ENCODE data around the gene MCM3AP.

MCM3AP gene

GRCh38 chr21:46211376-46211775, 74.0 kb downstream of the MCM3AP start:
- H3F3A ChIP-seq (ENCODE audit: insufficient read depth), result no peaks in the 10 kb centered on the region
- no peaks in the 10 kb centered on the region for H4K20me1 ChIP-seq (ENCODE audit: low read depth, low read length)
- TF ChIP-seq, protein P1, sequence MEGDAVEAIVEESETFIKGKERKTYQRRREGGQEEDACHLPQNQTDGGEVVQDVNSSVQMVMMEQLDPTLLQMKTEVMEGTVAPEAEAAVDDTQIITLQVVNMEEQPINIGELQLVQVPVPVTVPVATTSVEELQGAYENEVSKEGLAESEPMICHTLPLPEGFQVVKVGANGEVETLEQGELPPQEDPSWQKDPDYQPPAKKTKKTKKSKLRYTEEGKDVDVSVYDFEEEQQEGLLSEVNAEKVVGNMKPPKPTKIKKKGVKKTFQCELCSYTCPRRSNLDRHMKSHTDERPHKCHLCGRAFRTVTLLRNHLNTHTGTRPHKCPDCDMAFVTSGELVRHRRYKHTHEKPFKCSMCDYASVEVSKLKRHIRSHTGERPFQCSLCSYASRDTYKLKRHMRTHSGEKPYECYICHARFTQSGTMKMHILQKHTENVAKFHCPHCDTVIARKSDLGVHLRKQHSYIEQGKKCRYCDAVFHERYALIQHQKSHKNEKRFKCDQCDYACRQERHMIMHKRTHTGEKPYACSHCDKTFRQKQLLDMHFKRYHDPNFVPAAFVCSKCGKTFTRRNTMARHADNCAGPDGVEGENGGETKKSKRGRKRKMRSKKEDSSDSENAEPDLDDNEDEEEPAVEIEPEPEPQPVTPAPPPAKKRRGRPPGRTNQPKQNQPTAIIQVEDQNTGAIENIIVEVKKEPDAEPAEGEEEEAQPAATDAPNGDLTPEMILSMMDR (IDR thresholded peaks at IDR 0.05; ENCODE audit: insufficient read depth, low read length, poor library complexity, severe bottlenecking), result no peak
- TF ChIP-seq EZH2phosphoT487 (conservative IDR thresholded peaks at IDR 0.05; ENCODE audit: low read length), result no peak
- no peak overlapping the region for H2AFZ ChIP-seq (ENCODE audit: low read depth, low read length, severe bottlenecking)
- H3K36me3 ChIP-seq (ENCODE audit: low read length), result no peaks in the 10 kb centered on the region
- no peak overlapping the region for H3K4me2 ChIP-seq (ENCODE audit: low read depth, low read length, poor library complexity, severe bottlenecking)
- no peak overlapping the region for H3K9ac ChIP-seq (ENCODE audit: low read length)
- no peaks in the 10 kb centered on the region for H3K79me2 ChIP-seq (ENCODE audit: insufficient read depth, low read length)
- H3K27ac ChIP-seq (ENCODE audit: low read depth, low read length), result no peak overlapping the region
- no peaks in the 10 kb centered on the region for H3K27me3 ChIP-seq (ENCODE audit: low read length)
- no peak overlapping the region for H3K4me3 ChIP-seq (ENCODE audit: insufficient read depth, low read length, poor library complexity, severe bottlenecking)
- no peaks in the 10 kb centered on the region for H3K9me3 ChIP-seq (ENCODE audit: insufficient read depth, low read length)
- no peaks in the 10 kb centered on the region for H3K9me2 ChIP-seq (replicated peaks; ENCODE audit: insufficient read depth, low read length)

DNA sequence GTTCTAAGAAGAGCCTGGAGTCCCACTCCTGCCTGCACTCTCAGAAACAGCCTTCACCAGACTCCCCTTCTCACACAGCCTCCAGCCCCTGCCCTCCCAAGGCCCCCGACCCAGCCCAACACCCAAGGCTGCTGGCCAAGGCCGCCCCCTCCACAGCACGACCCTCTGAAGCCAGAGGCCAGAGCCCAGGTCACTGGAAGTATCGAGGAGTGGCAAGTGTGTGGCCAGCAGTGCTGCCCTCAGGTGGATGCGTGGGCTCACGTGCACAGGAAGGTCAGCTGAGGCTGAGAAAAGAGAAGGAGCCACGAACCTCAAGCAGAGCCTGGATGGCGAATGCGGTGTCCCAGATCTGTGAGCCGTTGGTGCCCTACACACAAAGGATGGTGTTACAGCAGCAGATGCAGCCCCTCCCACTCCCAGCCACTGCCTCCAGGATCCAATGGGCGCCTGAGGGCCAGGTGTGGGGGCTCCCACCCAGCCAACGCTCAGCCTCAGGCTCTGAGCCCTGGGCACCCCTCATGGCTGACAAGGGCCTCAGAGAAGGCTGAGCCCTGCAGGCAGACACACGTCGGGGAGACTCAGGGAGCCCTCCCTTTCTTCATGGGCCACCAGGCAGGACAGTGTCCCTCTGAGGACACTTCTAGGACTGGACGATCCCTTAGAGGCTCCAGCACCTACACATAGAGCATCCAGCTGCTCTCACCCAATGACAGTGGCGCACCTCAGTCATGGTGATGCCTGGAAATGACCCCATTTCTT, 74.9 kb downstream of the MCM3AP start:
- Histone ChIP-seq H4K20me1 (ENCODE audit: low read depth, low read length) (no peaks in the 10 kb centered on the region), H3K79me2 (ENCODE audit: insufficient read depth, low read length) (no peaks in the 10 kb centered on the region), H3K9me3 (ENCODE audit: insufficient read depth, low read length) (no peaks in the 10 kb centered on the region), H3K36me3 (ENCODE audit: low read length) (no peaks in the 10 kb centered on the region), H3K27ac (ENCODE audit: low read depth, low read length) (no peak overlapping the region), H3K4me3 (ENCODE audit: insufficient read depth, low read length, poor library complexity, severe bottlenecking) (no peak overlapping the region), H3K9ac (ENCODE audit: low read length) (no peak overlapping the region), H3K27me3 (ENCODE audit: low read length) (no peaks in the 10 kb centered on the region), H3F3A (ENCODE audit: insufficient read depth) (no peaks in the 10 kb centered on the region), H2AFZ (ENCODE audit: low read depth, low read length, severe bottlenecking) (no peak overlapping the region), H3K4me2 (ENCODE audit: low read depth, low read length, poor library complexity, severe bottlenecking) (no peak overlapping the region), H3K9me2 (replicated peaks; ENCODE audit: insufficient read depth, low read length) (no peaks in the 10 kb centered on the region)
- TF ChIP-seq EZH2phosphoT487 (conservative IDR thresholded peaks at IDR 0.05; ENCODE audit: low read length), result no peak
- TF ChIP-seq, protein P1 (IDR thresholded peaks at IDR 0.05; ENCODE audit: insufficient read depth, low read length, poor library complexity, severe bottlenecking), result no peak

DNA sequence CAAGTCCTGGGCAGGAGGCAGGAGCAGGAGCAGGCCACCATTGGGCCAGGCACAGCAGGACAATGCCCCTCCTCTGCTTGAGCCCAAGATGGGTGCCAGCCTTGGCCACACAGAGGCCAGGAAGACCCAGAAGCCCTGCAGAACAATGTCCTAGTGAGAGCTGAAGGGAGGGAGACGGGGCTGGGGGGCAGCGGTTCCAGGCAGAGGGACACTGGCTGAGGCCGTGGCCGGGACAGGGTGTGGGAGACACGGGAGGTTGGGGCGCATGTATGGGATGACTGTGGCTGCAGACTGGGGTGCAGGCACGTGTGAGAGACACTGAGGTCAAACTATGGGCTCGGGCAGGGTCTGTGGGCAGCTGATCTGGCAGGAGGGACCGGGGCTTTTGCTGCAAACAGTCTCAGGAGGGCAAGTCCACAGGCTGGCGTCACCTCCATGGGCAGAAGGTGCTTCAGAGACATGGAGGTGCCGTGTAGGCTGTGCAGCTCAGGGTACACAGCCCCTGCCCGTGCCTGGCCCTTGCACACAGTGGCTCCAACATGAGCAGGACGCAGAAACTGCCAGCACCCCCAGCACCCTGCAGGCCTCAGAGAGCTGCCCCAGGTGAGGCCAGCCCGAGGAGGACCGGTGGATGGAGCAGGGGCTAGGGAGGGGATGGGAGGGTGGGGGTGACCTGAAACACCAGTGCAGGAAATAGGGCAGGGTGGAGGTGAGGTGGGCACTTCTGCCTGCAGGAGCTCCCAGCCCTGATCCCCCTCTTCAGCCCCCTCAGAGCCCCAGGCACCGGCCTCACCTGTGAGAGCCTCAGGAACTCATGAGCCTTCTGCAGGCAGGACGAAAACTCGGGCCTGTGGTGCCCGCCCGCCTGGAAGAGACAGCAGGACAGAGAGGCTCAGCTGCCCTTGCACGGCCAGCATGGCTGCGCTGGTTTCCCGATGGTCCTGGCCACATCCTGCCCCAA, 76.4 kb downstream of the MCM3AP start:
- H3K4me2 ChIP-seq (ENCODE audit: low read depth, low read length, poor library complexity, severe bottlenecking), result no peak overlapping the region
- no peak for TF ChIP-seq EZH2phosphoT487 (conservative IDR thresholded peaks at IDR 0.05; ENCODE audit: low read length)
- TF ChIP-seq, protein P1 (IDR thresholded peaks at IDR 0.05; ENCODE audit: insufficient read depth, low read length, poor library complexity, severe bottlenecking), result no peak
- peaks cover 4% of the 10 kb centered on the region; the same call in 1 of the 2 replicates for H3K36me3 ChIP-seq (ENCODE audit: low read length)
- no peak overlapping the region for H2AFZ ChIP-seq (ENCODE audit: low read depth, low read length, severe bottlenecking)
- no peaks in the 10 kb centered on the region for H3K9me3 ChIP-seq (ENCODE audit: insufficient read depth, low read length)
- no peaks in the 10 kb centered on the region for H3K27me3 ChIP-seq (ENCODE audit: low read length)
- H3K9ac ChIP-seq (ENCODE audit: low read length), result no peak overlapping the region
- no peaks in the 10 kb centered on the region for H3F3A ChIP-seq (ENCODE audit: insufficient read depth)
- no peaks in the 10 kb centered on the region for H3K9me2 ChIP-seq (replicated peaks; ENCODE audit: insufficient read depth, low read length)
- H3K27ac ChIP-seq (ENCODE audit: low read depth, low read length), result no peak overlapping the region
- no peak overlapping the region for H3K4me3 ChIP-seq (ENCODE audit: insufficient read depth, low read length, poor library complexity, severe bottlenecking)
- H4K20me1 ChIP-seq (ENCODE audit: low read depth, low read length), result no peaks in the 10 kb centered on the region
- H3K79me2 ChIP-seq (ENCODE audit: insufficient read depth, low read length), result no peaks in the 10 kb centered on the region

Measured in SU-DHL-6 (cell line).